Activated naive CD8-positive, alpha-beta T cell treated with anti-CD3 and anti-CD28 coated beads, Interleukin-2, amount 50 U/mL, for 16 hours (primary cell): Measurements from ENCODE around the gene CKS1B.

ENCODE experiments used
- DNase-seq: peaks from one replicate; pipeline ENCODE4 v3.0.0-alpha.2; 2020; ENCODE audit warnings: low read depth, low spot score

CKS1B gene

DNA sequence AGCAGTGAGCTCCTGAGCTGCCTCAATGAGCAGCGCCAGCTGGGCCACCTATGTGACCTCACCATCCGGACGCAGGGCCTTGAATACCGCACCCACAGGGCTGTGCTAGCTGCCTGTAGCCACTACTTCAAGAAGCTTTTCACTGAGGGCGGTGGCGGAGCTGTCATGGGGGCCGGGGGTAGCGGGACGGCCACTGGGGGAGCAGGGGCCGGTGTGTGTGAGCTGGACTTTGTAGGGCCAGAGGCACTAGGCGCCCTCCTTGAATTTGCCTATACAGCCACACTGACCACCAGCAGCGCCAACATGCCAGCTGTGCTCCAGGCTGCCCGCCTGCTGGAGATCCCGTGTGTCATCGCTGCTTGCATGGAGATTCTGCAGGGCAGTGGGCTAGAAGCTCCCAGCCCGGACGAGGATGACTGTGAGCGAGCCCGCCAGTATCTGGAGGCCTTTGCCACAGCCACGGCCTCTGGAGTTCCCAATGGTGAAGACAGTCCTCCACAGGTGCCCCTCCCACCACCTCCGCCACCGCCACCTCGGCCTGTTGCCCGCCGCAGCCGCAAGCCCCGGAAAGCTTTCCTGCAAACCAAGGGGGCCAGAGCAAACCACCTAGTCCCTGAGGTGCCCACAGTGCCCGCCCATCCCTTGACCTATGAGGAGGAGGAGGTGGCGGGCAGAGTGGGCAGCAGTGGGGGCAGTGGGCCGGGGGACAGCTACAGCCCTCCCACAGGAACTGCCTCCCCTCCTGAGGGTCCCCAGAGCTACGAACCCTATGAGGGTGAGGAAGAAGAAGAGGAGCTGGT, 40.4 kb downstream of the CKS1B start:
- no peak for DNase-seq

- DNase-seq: no peak
These were observed 41.2 kb downstream of the CKS1B start for GRCh38 chr1:155015527-155016230.

- no peak for DNase-seq
These were observed 41.9 kb downstream of the CKS1B start for GRCh38 chr1:155016231-155016831.

DNA sequence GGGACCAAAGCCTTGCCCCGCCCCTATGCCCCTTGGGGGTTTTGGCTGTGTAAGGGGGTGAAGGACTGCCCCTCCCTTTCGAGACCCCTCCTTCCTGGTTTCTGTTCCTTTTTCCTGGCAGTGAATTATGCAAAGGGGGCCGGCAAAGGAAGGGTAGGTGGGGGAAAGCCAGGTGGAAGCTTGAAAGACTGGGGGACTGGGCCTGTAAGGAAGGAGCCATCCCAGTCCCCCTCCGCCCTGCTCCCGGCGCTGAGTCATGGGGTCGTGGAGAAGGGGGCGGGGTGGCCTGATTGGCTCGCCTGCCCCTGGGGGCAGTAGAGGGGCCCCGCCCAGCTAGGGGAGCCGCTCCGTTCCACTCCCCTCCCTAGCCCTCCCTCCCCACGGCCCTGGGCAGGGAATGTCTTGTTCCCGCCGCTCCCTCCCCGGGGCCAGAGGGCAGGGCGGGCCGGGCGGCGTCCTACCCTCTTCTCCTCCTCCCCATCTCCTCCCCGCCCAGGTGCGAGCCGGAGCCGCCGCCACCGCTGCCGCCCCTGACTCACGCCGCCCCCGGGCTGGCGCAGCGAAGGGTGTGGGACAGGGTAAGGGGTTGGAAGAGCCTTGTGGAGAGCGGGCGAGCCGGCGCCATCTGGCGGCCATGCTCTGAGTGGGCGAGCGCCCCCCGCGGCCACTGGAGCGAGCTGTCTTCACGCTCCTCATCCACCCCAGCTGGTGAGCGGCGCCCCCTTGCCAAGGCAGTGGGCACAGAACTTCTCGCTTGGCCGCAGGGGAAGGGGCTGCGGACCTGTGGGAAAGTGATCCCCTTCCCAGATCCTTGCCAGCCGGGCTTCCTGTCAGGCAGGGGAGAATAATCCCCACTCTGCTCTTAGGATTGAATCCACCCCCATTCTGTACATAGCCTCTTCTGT, 42.8 kb downstream of the CKS1B start:
- peak; percentile 84 for DNase-seq

- no peak for DNase-seq
These were observed 43.5 kb downstream of the CKS1B start for GRCh38 chr1:155017946-155018316.

DNA sequence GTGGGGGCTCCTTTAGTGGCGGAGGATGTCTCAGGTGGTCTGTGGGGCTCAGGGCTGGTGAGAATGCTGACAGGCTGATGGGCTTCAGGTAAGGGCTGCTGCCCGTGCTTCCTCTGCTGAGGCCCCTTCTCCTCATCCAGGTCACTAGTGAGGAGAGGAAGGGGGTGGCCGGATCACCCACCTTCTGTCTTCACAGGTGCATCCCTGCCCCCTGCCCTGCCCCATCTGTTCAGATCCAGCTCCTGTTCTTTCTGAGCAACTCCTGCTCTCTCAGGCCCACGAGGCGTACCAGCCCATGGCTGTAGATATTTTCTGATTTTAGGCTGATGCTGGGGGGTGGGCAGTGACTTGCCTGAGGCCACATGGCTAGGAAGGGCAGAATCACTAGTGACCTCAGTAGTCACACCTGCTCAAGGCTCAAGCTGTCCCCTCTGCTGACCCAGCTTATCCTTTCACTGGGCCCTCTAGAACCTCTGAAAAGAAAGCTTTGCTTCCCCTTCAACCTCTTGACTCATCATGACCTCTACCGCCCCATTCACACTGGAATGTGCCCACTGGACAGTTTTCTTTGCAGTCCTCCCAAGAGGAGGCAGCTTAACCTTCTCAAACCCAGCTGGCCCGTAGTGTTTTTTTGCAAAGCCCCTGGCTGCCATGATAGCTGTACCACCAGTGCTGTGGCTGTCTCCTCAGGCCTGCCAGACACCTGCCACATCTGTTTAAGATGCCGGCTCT, 44.3 kb downstream of the CKS1B start:
- DNase-seq: no peak

DNA sequence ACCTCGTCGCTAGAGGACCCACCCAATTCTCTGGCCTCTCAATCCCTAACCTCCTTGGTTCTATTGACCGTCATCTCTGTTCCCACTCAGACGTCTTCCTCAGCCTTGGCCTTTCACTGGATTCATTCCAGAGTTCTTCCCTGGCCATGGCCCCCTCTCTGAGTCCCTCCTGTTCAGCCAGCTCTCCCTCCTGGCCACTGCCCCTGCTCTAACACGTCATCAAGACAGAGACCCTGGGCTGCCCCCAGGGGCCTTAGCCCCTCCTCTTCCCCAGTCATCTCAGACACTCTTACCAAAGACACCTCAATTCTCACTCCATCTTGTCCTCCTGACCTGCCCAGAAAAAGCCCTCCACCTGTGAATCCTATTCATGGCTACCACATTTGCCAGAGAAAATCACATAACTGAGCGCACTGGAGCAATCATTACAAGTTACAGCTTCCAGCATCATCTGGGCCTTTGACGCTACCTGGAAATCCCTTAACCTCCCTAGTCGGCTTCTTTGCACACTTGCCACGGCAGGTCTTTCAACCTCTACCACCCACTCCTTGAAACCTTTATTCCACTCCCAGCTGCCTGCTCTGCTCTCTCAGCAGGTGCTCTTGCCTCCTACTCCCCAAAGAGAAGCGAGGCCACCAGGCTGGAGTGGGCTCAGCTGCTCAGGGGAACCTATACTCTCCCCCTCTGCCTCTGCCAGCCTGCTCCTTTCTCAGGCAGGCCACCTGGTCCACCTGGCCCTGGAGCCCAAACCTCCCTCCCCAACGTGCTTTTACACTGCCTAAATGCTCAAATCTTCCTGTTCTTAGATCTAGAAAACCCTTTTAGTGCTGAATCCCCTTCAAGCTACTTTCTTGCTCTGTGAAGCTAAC, 45.1 kb downstream of the CKS1B start:
- no peak for DNase-seq

GRCh38 chr1:155022136-155022926, 47.9 kb downstream of the CKS1B start:
- no peak for DNase-seq

GRCh38 chr1:155022927-155023236, 48.4 kb downstream of the CKS1B start:
- DNase-seq: no peak

GRCh38 chr1:155023627-155024026, 49.1 kb downstream of the CKS1B start:
- no peak for DNase-seq

DNA sequence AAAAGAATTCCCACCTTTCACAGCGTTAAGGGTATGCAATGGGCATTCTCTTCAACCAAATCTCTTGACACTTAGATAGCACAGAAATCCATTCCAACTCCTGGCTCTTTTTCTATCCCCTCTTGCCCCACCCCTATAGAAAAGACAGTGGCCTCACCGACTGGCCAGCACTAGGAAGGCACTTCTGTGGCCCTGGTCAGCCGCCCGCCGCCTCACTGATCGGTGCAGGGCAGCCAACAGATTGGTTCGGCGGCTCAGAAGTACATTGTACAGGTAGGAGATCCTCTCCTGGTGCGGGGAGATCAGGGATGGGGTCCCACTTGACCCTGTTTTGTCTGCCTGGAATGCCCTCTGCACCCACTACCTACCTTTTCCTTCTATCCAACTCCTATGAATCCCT, 49.8 kb downstream of the CKS1B start:
- no peak for DNase-seq

DNA sequence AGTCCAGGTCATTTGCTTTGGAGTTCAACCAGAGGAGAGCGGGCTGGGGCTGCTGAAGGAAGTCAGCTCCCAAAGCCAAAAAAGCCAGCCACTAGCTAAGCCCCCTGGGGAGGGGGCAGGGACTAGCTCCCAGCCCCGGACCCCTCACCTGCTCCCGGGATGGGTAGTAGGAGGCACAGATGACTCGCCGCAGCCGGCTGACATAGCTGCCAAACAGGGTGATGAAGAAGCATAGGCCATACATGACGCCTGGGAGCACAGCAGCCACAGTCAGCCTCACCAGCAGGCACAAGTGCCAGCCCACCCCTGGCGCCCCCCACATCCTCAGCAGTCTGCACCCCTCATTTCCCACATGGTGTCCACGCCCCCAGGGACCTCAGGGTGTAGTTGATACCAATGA, 51.7 kb downstream of the CKS1B start:
- no peak for DNase-seq

GRCh38 chr1:155026588-155026987, 52.1 kb downstream of the CKS1B start:
- DNase-seq: no peak
